GM10248 (cell line): Measurements from ENCODE around the gene PGAM5.
"Not testable (repeated sequence)": the region's sequence is repeated elsewhere in the genome, so short reads cannot be mapped to it uniquely, and the experiment has no call there.

Experiments used
- CTCF ChIA-PET: fragments of 300-600 bp; sonication (Branson Sonifier 250); formaldehyde crosslinking; extraction: SDS; loops from one replicate; lab custom pipeline; 2021; ENCODE audit warnings: antibody characterized with exemption; lab: Yijun Ruan, JAX
- POLR2A ChIA-PET: fragments of 350-650 bp; sonication (Branson Sonifier 250); formaldehyde crosslinking; extraction: SDS; loops from one replicate; lab custom pipeline; 2020; ENCODE audit warnings: antibody characterized with exemption; lab: Yijun Ruan, JAX
- DNase-seq: peaks from one replicate; pipeline ENCODE4 v3.0.0; 2012; ENCODE audit errors: extremely low spot score
- CTCF ChIP-seq: IDR thresholded peaks from 2 replicates; pipeline ENCODE4 v1.5.1; 2012; ENCODE audit warnings: mild to moderate bottlenecking, low read depth; ENCODE audit errors: extremely low read depth, missing control alignments, control extremely low read depth

PGAM5 gene

GRCh38 chr12:132754160-132754932, 43.7 kb downstream of the PGAM5 start:
- DNase-seq, result no peak
- TF ChIP-seq CTCF, result peak; percentile 1
- CTCF ChIA-PET, result no interaction called here
- POLR2A ChIA-PET, result no interaction called here

- CTCF ChIA-PET, POLR2A ChIA-PET, DNase-seq: not testable (repeated sequence)
These were observed 48.2 kb downstream of the PGAM5 start for GRCh38 chr12:132758825-132759224.

- CTCF ChIA-PET, result no interaction called here
- no peak for DNase-seq
- POLR2A ChIA-PET, result no interaction called here
- no peak for TF ChIP-seq CTCF
These were observed 48.7 kb downstream of the PGAM5 start for GRCh38 chr12:132759359-132759758.

- ChIA-PET POLR2A (no interaction called here), CTCF (interaction anchor here (1.6 kb wide), 1 partner anchor 27 kb away, joined by 5 read pairs; no protein-coding TSS in a partner anchor)
- peak; percentile 81 for DNase-seq
- no peak for TF ChIP-seq CTCF
These were observed 50.6 kb downstream of the PGAM5 start, which contains the start of gene ANKLE2 for GRCh38 chr12:132761032-132761920. ANKLE2 (minus strand) TSS chr12:132761832; CDS start chr12:132761798, 34 bp downstream.

- ChIA-PET CTCF (interaction anchor here (0.8 kb wide), 1 partner anchor 11 kb away, joined by 4 read pairs; no protein-coding TSS in a partner anchor), POLR2A (interaction anchor here (1.0 kb wide), 1 partner anchor 10 kb away, joined by 4 read pairs; no protein-coding TSS in a partner anchor)
- peak; percentile 29 for TF ChIP-seq CTCF
- peak; percentile 97 for DNase-seq
These were observed 51.4 kb downstream of the PGAM5 start for GRCh38 chr12:132761921-132762583.

GRCh38 chr12:132764231-132764630, 53.6 kb downstream of the PGAM5 start:
- ChIA-PET CTCF (interaction anchor here (1.0 kb wide), 1 partner anchor 10 kb away, joined by 3 read pairs; no protein-coding TSS in a partner anchor), POLR2A (no interaction called here)
- no peak for DNase-seq
- TF ChIP-seq CTCF, result no peak
